Measurements from ENCODE around the gene ERGIC1. TPM values are rescaled to one million over a fixed set of nuclear protein-coding genes. Genes with fewer than 3 reads are reported as not detected.

Gene ERGIC1
- total RNA-seq, 1 donor from 2014 or later = 54.8 TPM

DNA sequence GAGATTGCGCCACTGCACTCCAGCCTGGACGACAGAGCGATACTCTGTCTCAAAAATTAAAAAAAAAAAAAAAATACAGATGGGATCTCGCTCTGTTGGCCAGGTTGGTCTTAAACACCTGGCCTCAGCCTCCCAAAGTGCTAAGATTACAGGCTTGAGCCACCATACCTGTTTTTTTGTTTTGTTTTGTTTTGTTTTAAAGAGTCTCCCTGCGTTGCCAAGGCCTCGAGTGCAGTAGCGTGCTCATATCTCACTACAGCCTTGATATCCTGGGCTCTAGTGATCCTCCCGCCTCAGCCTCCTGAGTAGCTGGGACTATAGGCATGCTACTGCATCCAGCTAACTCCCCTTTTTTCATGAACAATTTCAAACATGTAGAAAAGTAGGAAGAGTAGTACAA lies 156.7 kb downstream of the ERGIC1 start:
- peaks cover 24% of the 10 kb centered on the region for H3K4me1 Mint-ChIP-seq (ENCODE audit: low read depth)
- H3K27me3 Mint-ChIP-seq (ENCODE audit: low read depth) = no peaks in the 10 kb centered on the region
- DNase-seq (ENCODE audit: low spot score) = no peak
- H3K9me3 Mint-ChIP-seq = no peaks in the 10 kb centered on the region
- no peak overlapping the region for H3K4me3 Mint-ChIP-seq (ENCODE audit: low read depth)
- peaks cover 59% of the 10 kb centered on the region for H3K36me3 Mint-ChIP-seq (ENCODE audit: low read depth)
- intact Hi-C loops (cut with micrococcal nuclease) = no loop called here
- no peak overlapping the region for H3K27ac Mint-ChIP-seq

DNA sequence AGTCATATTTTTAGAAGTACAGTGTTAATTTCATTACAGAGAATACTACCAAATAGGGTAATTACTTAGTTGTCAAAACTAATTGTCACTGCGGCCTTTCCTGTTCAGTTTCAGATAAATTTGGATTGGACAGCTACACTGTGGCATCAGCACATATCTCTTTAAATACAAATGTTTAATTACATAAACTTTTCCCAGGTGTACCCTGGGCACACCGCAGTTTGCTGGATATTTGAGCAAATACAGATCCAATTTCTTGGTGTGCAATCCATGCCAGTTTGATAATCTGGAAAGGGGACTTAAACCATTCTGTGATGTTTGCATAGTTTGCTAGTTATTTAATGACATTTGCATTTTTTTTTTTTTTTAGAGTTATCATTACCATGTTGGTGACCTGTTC lies 160.4 kb downstream of the ERGIC1 start:
- no peak for DNase-seq (ENCODE audit: low spot score)
- intact Hi-C loops (cut with micrococcal nuclease) = no loop called here
- H3K4me1 Mint-ChIP-seq (ENCODE audit: low read depth) = peaks cover 14% of the 10 kb centered on the region
- peaks cover 52% of the 10 kb centered on the region for H3K36me3 Mint-ChIP-seq (ENCODE audit: low read depth)
- no peaks in the 10 kb centered on the region for H3K27me3 Mint-ChIP-seq (ENCODE audit: low read depth)
- H3K9me3 Mint-ChIP-seq = no peaks in the 10 kb centered on the region
- no peak overlapping the region for H3K4me3 Mint-ChIP-seq (ENCODE audit: low read depth)
- H3K27ac Mint-ChIP-seq = no peak overlapping the region

DNA sequence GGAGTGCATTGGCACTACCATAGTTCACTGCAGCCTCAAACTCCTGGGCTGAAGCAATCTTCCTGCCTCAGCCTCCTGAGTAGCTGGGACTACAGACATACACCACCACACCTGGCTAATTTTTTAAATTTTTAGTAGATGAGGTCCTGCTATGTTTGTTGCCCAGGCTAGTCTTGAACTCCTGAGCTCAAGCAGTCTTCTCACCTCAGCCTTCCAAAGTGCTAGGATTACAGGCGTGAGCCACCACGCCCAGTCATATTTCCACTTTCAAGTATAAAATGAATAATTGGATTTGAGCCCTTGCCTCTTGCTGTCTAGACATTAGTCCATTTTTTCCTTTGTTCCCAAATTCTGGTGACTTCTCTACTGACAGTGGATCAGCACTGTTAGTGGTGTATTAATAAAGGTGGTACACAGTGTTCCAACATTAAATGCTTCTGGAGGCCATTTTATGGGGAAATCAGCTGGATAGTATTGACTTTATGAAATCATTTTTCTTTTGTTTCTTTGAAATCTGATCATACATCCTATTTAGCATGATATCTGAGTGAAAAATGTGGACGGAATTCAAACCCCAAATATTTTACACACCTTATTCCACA lies 165.4 kb downstream of the ERGIC1 start:
- Mint-ChIP-seq H3K27ac (no peak overlapping the region), H3K4me3 (ENCODE audit: low read depth) (no peak overlapping the region), H3K9me3 (no peaks in the 10 kb centered on the region), H3K27me3 (ENCODE audit: low read depth) (no peaks in the 10 kb centered on the region), H3K36me3 (ENCODE audit: low read depth) (peaks cover 45% of the 10 kb centered on the region), H3K4me1 (ENCODE audit: low read depth) (peaks cover 36% of the 10 kb centered on the region)
- no peak for DNase-seq (ENCODE audit: low spot score)
- intact Hi-C loops (cut with micrococcal nuclease) = no loop called here

DNA sequence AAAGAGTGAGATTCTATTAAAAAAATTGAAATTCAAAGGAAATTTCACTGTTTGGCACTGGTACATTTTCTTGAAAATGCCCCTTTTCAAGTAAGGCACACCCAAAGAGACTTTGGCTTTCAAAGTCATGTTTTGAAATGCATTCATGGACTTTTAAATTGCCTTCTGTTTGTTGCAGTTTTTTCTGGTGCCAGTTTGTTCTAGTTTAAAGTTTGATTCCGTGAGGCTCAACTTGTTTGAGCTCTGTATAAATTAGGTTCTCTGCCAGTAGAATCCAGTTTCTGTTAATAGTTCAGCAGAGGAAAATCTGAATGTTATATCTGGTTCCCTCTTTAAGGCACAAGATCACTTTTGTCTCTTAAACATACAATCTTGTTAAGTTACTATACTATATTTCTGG lies 165.9 kb downstream of the ERGIC1 start:
- H3K36me3 Mint-ChIP-seq (ENCODE audit: low read depth) = peaks cover 42% of the 10 kb centered on the region
- DNase-seq (ENCODE audit: low spot score) = no peak
- intact Hi-C loops (cut with micrococcal nuclease) = no loop called here
- H3K4me3 Mint-ChIP-seq (ENCODE audit: low read depth) = no peak overlapping the region
- H3K4me1 Mint-ChIP-seq (ENCODE audit: low read depth) = peaks cover 37% of the 10 kb centered on the region
- H3K9me3 Mint-ChIP-seq = no peaks in the 10 kb centered on the region
- no peak overlapping the region for H3K27ac Mint-ChIP-seq
- no peaks in the 10 kb centered on the region for H3K27me3 Mint-ChIP-seq (ENCODE audit: low read depth)

DNA sequence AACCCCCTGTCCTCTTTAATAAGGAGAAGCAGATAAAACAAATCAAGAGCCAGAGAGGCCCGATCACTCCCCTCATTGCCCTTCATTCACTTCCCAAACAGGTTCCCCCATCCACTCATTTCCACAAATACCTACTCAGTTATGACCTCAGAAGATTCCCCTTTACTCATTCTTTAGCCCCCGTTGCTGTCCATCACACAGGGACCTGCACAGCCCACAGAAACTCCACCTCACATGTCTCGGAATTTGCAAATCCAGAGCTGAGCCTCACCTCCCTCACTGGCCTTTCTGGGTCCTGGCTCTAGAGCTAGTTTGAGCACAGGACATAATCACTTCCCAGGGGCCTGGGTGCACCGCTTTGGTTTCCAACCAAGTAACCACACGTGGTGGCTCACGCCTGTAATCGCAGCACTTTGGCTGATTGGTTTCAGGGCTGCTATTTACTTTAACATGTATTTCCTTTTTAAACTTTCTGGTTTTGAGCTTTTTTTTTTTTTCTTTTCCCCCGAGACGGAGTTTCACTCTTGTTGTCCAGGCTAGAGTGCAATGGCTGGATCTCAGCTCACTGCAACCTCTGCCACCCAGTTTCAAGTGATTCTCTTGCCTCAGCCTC lies 167.3 kb downstream of the ERGIC1 start:
- intact Hi-C loops (cut with micrococcal nuclease) = no loop called here
- Mint-ChIP-seq H3K27me3 (ENCODE audit: low read depth) (no peaks in the 10 kb centered on the region), H3K4me1 (ENCODE audit: low read depth) (peaks cover 37% of the 10 kb centered on the region), H3K9me3 (no peaks in the 10 kb centered on the region), H3K4me3 (ENCODE audit: low read depth) (no peak overlapping the region), H3K27ac (peak overlapping the region; percentile 27), H3K36me3 (ENCODE audit: low read depth) (peaks cover 30% of the 10 kb centered on the region)
- DNase-seq (ENCODE audit: low spot score) = no peak

Other genes starting within 250 kb of the ERGIC1 start
- 0.37 TPM in 2 replicates for gene NEURL1B, start 193.0 kb upstream of the ERGIC1 start, total RNA-seq
- gene DUSP1, start 63.1 kb upstream of the ERGIC1 start, total RNA-seq = 8.9 and 9.7 TPM in 2 replicates
- gene RPL26L1, start 125.2 kb downstream of the ERGIC1 start, total RNA-seq = 59.1 and 64.3 TPM in 2 replicates
- gene ATP6V0E1, start 149.5 kb downstream of the ERGIC1 start, total RNA-seq = 147 and 148 TPM in 2 replicates
- 8.4 and 8.7 TPM in 2 replicates for gene CREBRF, start 222.1 kb downstream of the ERGIC1 start, total RNA-seq

Data from activated T-helper 2 cell treated with anti-CD3 and anti-CD28 coated beads, Interferon-gamma antibody, Interleukin-2, Interleukin-4, amounts not matched to agents 10 μg/mL and 5 μg/mL and 100 μg/mL, durations not matched to agents 14 hours and 24 hours and 36 hours (primary cell).